ENCODE data around the gene THADA. TPM values are rescaled to one million over a fixed set of nuclear protein-coding genes. Genes with fewer than 3 reads are reported as not detected.
"Not testable (repeated sequence)": the region's sequence is repeated elsewhere in the genome, so short reads cannot be mapped to it uniquely, and the experiment has no call there.

The THADA gene
- total RNA-seq, 4 donors from 2014 or later, result 31.2 to 68.8 (median 54.9) TPM

GRCh38 chr2:43448822-43449110 lies 147.1 kb downstream of the THADA start:
- no peaks in the 10 kb centered on the region for H3K27me3 ChIP-seq
- H3K4me1 ChIP-seq, result peaks cover 0 to 8% of the 10 kb centered on the region in 2 donors
- TF ChIP-seq POLR2A (IDR thresholded peaks at IDR 0.05) (no peak), CTCF (IDR thresholded peaks at IDR 0.05) (no peak)
- H3K9me3 ChIP-seq, result no peaks in the 10 kb centered on the region
- H3K27ac ChIP-seq, result no peak overlapping the region
- intact Hi-C loops (cut with DNase I; ENCODE audit: low total_unique reads), result no loop called here
- DNase-seq, result no peak
- H3K4me3 ChIP-seq, result no peak overlapping the region
- no peaks in the 10 kb centered on the region for H3K36me3 ChIP-seq

- intact Hi-C loops (cut with DNase I; ENCODE audit: low total_unique reads), result no loop called here
- Histone ChIP-seq H3K9me3 (no peaks in the 10 kb centered on the region), H3K4me3 (no peak overlapping the region), H3K27ac (no peak overlapping the region), H3K4me1 (peaks cover 0 to 8% of the 10 kb centered on the region in 2 donors), H3K36me3 (no peaks in the 10 kb centered on the region), H3K27me3 (no peaks in the 10 kb centered on the region)
- no peak for TF ChIP-seq POLR2A (IDR thresholded peaks at IDR 0.05)
- TF ChIP-seq CTCF (IDR thresholded peaks at IDR 0.05), result no peak
- no peak for DNase-seq
These were observed 147.6 kb downstream of the THADA start for GRCh38 chr2:43448011-43448821.

- H3K4me1 ChIP-seq; intact Hi-C loops (cut with DNase I; ENCODE audit: low total_unique reads); H3K36me3 ChIP-seq; H3K4me3 ChIP-seq; DNase-seq; H3K9me3 ChIP-seq; H3K27me3 ChIP-seq: not testable (repeated sequence)
- peak overlapping the region; percentile 78 to 80 for H3K27ac ChIP-seq
These were observed 149.1 kb downstream of the THADA start for GRCh38 chr2:43446755-43447154.

- no peaks in the 10 kb centered on the region for H3K4me1 ChIP-seq
- H3K9me3 ChIP-seq, result no peaks in the 10 kb centered on the region
- no peaks in the 10 kb centered on the region for H3K27me3 ChIP-seq
- H3K4me3 ChIP-seq, result no peak overlapping the region
- no peaks in the 10 kb centered on the region for H3K36me3 ChIP-seq
- TF ChIP-seq POLR2A (IDR thresholded peaks at IDR 0.05) (no peak), CTCF (IDR thresholded peaks at IDR 0.05) (no peak)
- intact Hi-C loops (cut with DNase I; ENCODE audit: low total_unique reads), result no loop called here
- H3K27ac ChIP-seq, result peak overlapping the region; percentile 78 to 80
- no peak for DNase-seq
These were observed 150.1 kb downstream of the THADA start for GRCh38 chr2:43445781-43446180.

GRCh38 chr2:43444989-43445645 lies 150.7 kb downstream of the THADA start:
- no peaks in the 10 kb centered on the region for H3K9me3 ChIP-seq

More at GRCh38 chr2:43444989-43445645, 150.7 kb downstream of the THADA start:
- DNase-seq, result no peak
- no peaks in the 10 kb centered on the region for H3K27me3 ChIP-seq
- TF ChIP-seq CTCF (IDR thresholded peaks at IDR 0.05) (no peak), POLR2A (IDR thresholded peaks at IDR 0.05) (no peak)
- no peaks in the 10 kb centered on the region for H3K36me3 ChIP-seq
- H3K4me3 ChIP-seq, result no peak overlapping the region
- peak overlapping the region; percentile 78 to 80 for H3K27ac ChIP-seq
- intact Hi-C loops (cut with DNase I; ENCODE audit: low total_unique reads), result no loop called here
- H3K4me1 ChIP-seq, result no peaks in the 10 kb centered on the region
